Panc1 (cell line): Measurements from ENCODE around the gene DBR1.

ENCODE experiments used
- POLR2AphosphoS5 ChIP-seq: IDR thresholded peaks from 2 replicates; pipeline ENCODE4 v1.6.1; 2012; ENCODE audit warnings: mild to moderate bottlenecking, low read depth, low read length, moderate library complexity
- SIN3A ChIP-seq: IDR thresholded peaks from 2 replicates; pipeline ENCODE4 v1.6.1; 2012; ENCODE audit warnings: low read depth, mild to moderate bottlenecking, low read length, moderate library complexity, borderline replicate concordance; ENCODE audit not compliant: insufficient read depth
- TCF7L2 ChIP-seq: IDR thresholded peaks from 2 replicates; pipeline ENCODE4 v1.6.1; 2011; ENCODE audit warnings: mild to moderate bottlenecking, low read depth, low read length, inconsistent platforms

DNA sequence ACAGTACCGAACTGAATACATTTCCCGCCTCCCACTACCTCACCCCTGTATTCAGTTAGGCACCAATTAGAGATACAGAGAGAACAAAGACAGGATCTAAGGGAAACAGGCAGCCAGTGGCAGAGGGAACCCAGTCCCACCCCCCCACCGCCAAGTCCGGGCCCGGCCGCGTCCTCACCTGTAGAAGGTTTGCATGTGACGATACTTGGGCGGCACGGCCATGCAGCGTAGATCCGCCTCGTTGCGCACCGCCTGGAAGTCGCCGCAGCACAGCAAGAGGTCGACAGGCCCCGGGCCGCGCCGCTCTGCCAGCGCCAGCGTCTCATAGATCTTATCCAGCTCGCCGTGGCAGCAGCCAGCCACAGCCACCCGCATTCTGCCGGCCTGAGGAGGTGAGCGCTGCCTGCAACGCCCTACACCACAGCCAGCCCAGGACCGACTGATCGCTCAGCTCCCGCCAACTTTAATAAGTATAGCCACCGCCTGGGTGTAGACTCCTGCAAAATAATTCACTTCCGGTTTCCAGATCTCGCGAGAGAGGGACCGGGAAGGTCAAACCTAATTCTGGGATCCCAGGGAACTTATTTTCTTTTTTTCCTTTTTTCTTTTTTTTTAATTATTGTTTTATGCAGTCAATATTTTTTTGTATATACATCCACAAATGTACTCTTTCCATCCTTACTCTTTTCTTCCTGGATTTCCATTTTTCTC, at the start of gene DBR1:
- TF ChIP-seq TCF7L2 (peak; percentile 34; the same call in 1 of the 2 replicates), SIN3A (peak; percentile 96), POLR2AphosphoS5 (peak; percentile 94)
